ENCODE results near the gene ZNF592.

DNA sequence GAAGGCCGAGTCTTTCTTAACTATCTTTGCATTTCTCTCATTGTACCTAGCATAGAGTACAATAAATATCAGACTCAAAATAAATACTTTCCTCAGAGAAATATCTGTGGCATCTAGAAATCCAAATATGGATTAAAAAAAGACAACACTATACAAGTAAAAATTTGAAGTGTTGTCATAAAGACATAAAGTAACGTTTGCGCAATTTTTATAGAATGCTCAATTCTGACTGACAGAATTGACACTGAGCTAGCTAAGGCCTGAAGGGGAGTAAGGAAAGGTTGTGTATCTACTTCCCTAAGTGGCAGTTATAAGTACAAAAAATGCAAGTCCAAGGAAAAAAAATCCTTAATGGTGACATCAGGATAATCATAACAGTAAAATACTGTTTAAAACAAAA, 33.6 kb upstream of the ZNF592 start:
- TF ChIP-seq, protein P1, sequence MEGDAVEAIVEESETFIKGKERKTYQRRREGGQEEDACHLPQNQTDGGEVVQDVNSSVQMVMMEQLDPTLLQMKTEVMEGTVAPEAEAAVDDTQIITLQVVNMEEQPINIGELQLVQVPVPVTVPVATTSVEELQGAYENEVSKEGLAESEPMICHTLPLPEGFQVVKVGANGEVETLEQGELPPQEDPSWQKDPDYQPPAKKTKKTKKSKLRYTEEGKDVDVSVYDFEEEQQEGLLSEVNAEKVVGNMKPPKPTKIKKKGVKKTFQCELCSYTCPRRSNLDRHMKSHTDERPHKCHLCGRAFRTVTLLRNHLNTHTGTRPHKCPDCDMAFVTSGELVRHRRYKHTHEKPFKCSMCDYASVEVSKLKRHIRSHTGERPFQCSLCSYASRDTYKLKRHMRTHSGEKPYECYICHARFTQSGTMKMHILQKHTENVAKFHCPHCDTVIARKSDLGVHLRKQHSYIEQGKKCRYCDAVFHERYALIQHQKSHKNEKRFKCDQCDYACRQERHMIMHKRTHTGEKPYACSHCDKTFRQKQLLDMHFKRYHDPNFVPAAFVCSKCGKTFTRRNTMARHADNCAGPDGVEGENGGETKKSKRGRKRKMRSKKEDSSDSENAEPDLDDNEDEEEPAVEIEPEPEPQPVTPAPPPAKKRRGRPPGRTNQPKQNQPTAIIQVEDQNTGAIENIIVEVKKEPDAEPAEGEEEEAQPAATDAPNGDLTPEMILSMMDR (conservative IDR thresholded peaks at IDR 0.05 in 1 of 2, IDR thresholded peaks at IDR 0.05 in 1 of 2; ENCODE audit: low read depth in 1 of 2, low read length in 2 of 2): no peak
- no peak for TF ChIP-seq EZH2 (IDR thresholded peaks at IDR 0.05; ENCODE audit: low read length, missing control alignments)

All from fibroblast of lung (primary cell).